Fibroblast of upper back skin (primary cell): Measurements from ENCODE around the gene KCNB1.

Experiments
- DNase-seq: peaks from one replicate; pipeline ENCODE4 v3.0.0-alpha.2; 2013

KCNB1 gene

DNA sequence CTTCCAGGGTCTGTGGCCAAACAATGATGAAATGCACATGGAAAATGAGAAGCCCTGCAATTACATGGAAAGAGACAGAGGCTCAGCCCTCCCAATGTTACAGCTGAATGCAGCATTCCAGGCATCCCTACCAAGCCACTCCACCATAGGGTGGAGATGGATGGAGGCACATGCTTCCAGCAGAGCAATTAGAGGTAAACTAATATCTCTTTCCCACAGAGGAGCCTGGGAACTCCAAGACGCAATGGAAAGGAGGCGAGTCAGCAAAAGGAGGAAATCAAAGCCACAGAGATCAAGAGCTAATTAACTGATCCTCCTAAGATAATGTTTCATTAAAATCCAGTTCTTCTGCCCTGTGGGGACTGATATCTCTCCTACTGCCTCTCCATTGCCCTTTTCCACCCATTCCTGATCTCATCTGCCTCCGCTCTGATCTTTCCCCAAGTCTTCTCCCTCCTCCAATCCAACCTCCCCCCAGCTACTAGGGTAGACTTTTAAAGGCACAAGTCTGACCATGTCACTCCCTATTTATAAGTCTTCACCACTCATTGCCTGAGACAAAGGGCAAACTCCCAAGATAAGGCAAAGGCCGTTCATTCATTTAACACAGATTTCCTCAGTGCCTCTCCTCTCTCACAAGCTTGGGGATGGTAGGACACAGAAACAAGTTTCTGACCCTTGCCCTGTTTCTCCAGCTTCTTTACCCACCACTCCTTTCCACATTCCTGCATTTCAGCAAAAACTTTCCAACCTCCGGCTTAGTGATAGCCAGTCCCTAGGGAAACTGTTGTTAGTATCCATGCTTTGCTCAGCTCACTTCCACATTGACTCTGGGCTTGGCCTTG, 14.3 kb upstream of the KCNB1 start:
- DNase-seq, result no peak

DNA sequence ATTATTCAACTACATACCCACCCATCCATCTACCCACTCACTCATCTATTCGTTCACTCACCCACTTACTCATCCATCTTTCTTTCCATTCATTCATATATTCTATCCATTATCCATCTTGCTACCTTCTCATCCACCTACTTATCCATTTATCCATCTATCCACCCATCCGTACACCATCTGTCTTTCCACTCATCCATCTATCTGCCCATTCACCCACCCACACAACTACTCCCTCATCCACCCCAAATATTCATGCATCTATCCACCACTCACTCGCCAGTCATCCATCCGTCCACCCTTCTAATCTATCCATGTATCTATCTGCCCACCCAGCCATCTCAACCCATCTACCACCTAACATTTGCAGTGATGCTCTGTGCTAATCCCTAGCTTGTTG, 13.6 kb upstream of the KCNB1 start:
- no peak for DNase-seq

DNA sequence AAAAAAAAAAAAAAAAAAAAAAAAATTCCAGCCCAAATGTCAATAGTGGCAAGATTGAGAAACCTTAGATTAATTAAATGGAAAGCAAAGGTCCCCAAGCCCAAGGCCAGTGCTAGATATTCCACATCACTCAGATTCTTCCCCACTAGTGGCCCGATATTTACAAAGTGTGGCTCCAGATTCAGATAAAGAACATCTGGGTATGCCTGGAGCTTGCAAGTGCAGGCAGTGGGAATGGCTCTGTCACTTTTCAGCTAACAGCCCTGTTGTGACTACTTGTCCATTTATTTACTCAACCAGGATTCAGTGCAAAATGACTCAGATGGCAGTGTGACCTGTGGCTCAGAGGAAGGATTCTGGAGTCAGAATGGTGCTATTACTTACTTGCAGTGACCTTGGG, 8.2 kb upstream of the KCNB1 start:
- no peak for DNase-seq

DNA sequence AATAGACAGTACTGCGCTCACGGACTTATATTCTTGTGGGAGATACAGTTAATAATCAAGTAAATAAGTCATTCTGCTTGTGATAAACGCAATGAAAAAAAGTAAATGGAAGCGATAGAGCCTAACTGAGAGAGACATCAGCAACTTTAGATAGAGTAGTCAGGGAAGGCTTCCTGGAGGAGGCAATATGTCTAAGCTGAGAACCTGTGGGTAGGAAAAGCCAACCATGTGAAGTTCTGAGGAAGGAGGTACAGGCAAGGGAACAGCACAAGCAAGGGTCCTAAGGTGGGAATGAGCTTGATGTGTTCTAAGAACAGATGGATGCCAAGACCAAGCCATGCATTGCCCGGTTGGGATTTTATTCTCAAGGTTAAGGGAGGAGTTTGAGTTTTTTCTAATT, 7.2 kb upstream of the KCNB1 start:
- DNase-seq, result no peak

DNA sequence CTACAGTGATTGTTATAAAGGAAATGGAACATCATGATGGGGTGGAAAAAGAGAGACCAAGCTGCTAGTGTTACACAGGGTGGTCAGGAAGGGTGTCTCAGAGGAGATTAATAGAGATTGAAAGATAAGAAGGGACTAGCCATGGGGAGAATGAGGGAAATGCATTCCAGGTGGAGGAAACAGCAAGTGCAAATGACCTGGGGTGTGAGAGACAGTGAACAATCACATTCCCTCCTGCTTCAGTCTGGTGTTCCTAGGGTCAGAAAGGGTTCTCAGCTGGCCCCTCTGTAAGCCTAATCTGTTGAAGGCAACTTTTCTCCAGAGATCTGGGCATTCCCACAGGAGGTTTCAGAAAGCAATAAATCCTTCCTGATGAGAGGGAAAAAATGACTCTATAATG, 3.6 kb upstream of the KCNB1 start:
- DNase-seq, result no peak

DNA sequence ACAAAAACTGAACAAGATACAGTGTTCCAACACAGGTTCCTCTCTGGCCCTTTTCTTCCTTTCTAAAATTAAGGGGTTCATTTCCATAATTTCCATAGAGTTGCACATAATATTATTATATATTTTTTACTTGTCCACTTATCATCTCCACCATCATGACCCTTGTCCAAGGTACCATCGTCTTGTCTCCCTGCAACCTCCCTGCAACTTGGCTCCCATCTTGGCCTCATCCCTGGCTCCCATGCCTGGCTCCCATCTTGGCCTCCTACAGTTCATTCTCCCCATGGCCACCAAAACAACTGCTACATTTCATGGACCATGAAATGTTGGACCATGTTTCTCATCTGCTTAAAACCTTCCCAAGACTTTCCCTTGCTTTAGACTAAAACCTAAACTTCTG, 3.1 kb upstream of the KCNB1 start:
- no peak for DNase-seq

DNA sequence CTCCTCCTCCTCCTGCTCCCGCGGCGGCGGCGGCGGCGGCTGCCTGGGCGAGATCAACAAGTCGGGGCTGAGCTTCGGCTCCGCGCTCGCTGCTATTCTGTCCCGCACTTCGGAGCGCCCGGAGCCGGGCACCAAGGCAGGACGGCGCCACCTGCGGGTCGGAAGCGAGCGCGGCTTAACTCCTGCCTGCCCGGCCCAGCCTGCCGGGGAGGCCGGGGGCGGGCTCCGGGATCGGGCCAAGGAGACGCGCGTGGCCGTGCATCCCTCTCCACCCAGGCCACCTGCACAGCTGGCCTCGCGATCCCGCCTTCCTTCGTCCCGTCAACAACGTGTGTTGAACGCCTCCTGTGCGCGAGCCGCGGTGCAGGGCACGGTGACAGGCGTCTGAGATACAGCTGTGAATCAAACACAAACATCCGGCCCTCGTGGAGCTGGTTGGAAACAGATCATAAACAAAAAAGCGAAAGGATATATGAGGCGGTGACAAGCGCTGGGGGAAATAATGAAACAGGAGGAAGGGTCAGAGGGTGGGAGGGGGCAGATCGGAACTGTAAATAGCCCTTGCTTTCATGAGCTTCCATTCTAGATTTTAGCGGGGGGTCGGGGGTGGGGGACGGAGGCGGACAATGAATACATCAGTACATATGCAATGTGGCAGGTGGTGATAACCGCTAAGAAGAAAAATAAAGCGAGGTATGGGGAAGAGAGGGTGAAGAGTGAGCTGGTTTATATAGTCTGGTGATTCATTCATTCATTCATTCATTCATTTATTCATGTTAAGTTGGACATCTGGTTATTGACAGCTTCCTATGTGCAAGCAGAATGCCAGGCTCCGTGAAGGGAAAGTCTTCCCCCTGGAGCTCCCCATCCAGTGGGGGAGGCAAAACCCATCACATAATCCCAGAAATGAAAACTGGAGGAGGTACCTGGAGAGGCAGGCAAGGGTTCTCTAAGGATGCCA, 2.0 kb upstream of the KCNB1 start:
- peak; percentile 64 for DNase-seq

DNA sequence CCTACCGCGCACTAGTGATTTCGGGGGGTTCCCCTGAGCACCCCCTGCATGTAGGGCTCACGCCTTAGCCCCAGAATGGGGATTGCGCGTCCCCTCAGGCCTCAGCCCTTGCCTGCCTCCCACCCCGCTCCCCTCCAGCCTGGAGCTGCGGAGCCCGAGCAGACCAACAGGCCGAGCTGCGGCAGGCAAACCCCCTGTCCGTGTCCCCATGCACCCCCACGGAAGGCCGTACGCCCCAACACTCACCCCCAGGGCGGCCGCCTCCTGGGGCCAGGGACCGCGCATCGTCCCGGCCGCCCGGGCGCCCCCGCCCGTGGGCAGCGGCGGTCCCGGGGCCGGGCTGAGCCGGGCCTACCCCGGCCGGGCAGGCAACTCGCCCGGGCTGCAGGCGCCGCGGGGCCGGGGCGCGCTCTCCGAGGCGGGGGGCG, 1.2 kb upstream of the KCNB1 start:
- DNase-seq, result no peak

DNA sequence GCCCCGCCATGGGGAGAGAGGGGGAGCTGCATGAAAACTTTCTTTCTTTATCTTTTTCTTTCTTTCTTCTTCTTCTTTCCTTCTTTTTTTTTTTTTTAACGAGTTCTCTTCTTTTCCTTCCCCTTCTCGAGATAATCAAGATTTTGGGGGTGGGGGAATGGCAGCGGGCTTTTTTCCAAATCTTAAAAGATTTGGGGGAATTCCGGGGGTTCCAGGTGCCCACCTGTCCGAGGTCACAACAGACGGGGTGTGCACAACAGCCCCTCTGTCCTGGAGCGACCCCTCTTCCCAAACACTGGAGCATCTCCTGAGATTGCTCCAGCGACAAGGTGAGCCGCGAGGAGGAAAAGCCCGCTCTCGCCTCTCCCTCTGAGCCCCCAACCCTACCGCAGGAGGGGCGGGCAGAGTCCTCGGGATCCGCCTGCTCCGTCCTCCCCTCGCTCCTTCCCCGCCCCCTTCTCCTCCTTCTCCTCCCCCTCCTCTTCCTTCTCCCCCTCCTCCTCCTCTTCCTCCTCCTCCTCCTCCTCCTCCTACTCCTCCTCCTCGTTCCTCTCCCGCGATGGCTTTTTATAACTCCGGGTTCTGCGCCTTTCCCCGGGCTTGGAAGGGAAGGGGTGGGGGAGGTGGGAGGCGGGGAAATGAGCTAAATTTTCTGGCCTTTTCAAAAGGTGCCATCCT, 689 bp upstream of the KCNB1 start:
- no peak for DNase-seq

DNA sequence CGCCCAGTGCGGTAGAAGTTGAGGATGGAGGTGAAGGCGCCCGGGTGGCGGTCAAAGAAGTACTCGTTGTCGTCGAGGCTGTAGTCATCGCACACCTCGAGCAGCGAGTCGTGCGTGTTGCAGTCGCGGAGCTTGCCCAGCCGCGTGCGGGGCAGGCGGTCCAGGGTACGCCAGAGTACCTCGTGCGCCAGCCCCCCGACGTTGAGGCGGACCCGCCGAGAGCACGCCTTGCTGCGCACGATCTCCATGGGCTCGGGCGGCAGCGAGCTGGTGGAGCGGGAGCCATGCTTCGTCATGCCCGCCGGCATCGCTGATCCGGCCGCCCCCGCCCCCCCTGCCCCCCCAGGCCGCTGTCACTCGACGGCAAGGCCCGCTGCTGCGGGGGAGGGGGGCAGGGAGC, 295 bp downstream of the KCNB1 start:
- DNase-seq, result no peak

DNA sequence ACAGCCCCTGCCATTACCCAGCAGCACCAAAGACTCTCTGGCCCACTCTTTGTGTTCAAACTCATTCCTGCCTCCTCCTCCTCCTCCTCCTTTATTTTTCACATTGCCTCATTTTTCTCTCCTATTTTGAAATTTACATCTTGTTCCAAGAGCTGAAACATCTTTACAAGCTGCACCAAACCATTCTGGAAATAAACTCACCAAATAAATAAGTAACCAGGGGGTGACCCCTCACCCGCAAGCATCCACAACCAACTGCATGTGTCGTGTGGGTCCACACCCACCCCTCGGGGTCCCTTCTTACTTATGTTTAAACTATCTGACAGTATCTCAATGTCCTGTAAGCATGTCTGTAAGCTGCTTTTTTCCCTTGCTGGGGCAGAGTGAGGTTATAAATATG, 1.4 kb downstream of the KCNB1 start:
- DNase-seq, result no peak

DNA sequence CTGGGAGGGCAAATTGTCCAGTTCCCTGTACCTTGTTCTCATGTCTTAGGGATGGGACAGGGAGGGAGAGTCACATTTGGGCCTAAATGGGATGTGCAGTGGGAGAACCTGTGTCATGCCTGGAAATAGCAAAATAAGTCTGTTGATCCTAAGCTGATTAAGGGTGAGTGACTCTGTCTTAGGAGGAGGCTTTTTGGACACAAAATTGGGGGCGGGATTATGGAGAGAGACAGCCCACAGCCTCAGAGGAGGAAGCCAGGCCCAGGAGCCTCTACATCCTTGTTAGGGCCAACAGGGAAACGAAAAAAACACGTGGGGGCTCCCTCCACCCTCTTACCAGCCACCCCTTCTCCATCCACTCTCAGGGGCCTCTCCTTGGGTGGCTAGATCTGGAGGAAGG, 2.2 kb downstream of the KCNB1 start:
- DNase-seq, result no peak

DNA sequence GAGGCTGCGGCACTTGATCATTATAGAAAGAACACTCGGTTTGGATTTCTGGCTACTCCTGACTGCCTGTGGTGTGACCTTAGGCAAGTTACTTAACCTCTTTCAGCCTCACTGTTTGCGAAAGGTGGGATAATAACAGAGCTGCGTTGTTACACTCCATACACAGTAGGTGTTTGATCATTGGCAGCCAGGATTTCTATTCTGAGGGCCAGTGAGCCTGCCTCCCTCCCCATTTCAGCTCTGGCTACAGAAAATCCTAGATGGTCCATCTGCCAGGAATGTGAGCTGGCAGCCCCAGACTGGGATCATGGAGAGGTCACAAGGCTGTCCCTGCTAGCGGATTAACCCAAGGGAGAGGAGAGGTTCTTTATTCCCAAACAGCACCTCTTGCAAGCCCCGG, 2.7 kb downstream of the KCNB1 start:
- DNase-seq, result no peak

DNA sequence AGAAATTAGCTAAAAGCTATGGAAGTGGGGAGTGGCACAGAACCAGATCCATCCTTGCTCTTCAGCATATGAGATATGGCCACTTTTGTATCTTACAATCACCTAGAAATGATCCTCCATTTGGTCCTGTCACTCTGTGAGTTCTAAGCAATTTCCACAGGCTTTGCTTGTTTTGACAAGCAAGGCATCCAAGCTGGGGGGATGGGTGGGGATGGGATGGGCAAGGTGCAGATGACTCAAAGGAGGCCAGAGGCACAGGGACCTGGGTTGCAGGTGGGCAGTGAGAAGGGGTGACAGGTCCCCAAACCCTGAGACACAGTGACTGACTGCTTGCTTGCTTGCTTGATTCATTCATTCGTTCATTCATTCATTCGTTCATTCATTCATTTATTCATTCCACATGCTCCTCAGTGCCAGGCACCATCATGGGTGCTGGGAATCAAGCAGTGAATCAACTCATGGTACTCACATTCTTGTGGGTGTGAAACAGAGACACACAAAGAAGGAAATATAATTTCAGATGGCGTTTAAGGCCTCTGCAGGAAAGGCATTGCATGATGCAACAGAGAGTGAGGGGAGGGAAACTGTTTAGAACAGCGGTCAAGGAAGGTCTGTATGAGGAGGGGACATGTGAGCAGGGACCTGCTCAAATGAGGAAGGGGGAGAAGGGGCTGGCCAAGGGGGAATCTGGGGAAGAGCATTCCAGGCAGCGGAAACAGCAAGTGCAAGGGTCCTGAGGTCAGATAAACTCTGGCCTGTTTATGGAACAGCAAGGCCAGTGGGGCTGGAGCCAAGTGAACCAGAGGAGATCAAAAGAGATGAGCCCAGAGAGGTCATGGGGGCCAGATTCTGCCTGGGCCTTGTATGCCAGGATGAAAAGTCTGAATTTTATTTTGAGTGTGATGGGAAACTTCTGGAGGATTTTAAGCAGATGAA, 3.4 kb downstream of the KCNB1 start:
- no peak for DNase-seq

DNA sequence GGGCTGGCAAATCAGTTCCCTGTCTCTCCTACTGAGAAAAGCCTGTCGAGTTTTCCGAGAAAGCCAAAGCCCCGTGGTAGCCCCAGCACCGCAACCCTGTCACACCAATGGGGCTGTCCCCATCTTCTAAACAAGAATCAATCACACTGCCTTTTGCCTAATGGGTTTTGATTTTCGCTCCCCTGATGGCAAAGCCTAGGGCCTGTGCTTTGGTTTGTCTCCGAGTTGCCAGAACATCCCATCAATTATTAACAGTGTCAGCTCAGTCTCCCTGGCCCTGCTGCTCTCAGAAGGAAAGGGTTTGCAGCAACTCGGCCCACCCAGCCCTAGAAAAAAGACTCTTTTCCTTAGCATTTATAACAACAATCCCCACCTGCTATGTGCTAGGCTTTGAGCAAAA, 4.2 kb downstream of the KCNB1 start:
- DNase-seq, result no peak

DNA sequence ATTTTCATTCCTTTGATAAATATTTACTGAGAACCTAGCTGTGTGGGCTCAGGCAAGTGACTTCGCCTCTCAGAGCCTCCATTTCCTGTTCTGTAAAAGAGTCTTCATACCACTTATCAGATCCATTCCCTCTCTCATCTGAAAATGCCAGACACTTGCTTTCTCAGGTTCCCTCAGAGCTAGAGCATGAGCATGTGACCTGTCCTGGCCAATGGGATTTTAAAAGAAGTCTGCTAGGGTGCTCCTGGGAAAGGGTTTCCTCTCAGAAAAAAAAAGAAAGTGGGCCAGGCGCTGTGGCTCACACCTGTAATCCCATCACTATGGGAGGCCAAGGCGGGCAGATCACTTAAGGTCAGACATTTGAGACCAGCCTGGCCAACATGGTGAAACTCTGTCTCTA, 5.3 kb downstream of the KCNB1 start:
- no peak for DNase-seq

DNA sequence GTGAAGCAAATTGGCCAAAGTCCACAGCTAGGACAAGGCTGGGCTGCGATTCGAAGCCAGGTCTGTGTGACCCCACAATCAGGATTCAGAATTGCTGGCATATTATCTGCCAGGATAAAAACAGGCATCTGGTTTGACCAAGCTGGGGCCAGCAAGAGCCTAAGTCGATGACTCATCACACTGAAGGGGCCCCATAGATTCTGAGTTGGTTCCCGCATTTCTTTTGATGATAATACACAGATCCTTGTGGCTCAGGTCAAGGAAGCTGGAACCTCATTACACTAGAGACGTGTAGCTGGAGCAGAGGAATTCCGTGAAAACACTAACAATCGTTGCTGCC, 6.5 kb downstream of the KCNB1 start:
- no peak for DNase-seq

DNA sequence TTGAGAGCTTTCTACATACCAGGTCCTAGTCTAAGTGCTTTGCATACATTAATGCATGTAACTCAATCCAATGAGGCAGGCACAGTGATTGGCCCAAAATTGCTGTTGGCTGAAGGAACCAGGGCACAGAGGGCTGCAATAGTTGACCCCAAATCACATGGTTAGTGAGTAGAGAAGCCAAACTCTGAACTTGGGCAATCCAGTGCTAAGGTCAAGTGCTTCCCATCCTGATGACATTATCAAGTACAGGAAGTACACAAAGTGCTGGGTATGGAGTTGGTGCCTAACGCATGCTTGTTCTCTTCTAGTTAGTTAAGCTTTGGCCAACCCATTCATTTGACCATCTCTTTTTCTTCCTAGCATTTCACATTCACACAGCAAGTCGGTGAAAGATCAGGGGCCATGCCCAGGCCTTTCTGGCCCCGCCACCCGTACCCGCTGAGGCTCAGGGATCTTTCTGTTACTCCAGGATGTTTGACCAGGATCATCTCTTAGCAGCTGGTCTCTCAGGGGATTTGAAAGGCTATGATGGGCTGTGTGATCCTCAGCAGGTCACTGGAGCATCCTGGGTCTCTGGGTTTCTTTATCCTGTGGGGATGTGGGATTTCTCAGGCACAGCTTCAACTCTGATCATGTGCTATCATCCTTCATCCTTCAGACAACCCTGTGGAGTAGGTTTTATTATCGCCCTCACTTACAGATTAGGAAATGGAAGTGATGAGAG, 7.0 kb downstream of the KCNB1 start:
- DNase-seq, result no peak

DNA sequence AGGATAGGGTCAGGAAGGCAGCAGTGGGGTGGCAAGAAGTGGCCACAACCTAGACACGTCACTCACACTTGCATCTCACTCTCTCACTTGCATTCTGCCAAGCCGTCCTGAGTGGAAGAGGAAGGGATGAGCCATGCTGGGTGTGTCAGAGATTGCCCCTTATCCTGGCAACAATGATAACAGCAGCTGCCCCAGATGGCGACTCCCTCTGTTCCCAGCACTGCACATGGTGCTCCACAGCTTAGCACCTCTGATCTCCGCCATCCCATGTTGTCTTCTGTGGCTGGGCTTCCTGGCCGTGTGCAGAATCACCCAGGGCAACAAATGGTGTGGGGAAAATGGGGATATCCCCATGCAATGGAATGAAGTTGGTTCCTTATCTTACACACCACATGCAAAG, 11.1 kb downstream of the KCNB1 start:
- DNase-seq, result no peak

DNA sequence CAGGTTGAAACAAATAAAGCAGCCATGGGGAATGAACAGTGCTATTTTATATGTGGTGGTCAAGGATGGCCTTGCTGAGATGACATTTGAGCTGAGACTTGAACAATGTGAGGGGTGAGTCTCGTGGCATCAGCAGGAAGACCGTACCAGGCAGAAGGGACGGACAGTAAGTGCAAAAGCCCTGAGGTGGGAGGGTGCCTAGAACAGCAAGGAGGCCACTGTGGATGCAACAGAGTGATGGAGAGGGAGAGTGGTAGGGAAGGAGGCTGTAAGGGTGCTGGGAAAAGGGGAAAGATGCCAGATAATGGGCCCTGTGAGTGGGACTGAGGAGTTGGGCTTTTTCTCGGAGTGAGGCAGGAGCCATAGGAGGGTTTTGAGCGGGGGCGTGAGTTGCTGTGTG, 11.5 kb downstream of the KCNB1 start:
- DNase-seq, result no peak

DNA sequence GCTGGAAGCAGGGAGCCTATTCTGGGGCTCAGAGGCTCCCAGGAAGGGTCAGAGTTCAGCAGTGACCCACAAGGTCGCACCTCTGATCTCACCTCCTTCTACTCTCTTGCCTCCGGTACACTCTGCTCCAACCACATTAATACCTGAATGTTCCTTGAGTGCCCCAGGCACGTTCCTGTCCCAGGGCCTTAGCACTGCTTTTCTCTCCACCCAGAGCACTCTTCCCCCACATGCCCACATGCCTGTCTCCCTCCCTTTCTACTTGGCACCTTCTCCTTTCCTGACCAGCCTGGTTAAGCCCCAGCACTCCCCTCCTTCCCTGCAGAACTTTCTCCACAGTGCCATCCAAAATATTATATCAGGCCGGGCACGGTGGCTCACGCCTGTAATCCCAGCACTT, 13.4 kb downstream of the KCNB1 start:
- DNase-seq, result no peak

DNA sequence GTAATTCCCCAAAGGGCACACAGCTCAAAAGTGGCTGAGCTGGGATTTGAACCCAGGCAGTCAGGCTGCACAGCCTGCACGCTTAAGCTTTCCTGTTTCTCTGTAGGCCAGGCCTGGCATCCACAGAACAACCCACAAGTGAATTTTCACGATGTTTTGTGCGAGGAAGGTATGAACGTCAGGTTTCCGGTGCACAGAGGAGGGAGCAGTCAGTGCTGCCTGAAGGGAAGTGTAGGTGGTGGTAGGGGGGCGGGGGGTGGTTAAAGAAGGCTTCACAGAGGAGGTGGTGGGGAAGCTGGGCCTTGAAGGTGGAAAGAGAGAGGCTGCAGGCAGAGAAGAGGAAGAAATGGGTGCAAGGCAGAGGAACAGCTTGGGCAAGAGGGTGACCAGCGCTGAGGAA, 14.1 kb downstream of the KCNB1 start:
- no peak for DNase-seq
